GM18499 (cell line): ENCODE results near the gene TMEM125.

Experiments
- ATAC-seq: cut with Tn5 transposase; IDR thresholded peaks from one replicate; pipeline ENCODE4 v1.9.1; 2021; ENCODE audit warnings: moderate number of reproducible peaks; ENCODE audit not compliant: insufficient read depth, unreplicated experiment

TMEM125 gene

GRCh38 chr1:43288785-43289706 lies 19.3 kb downstream of the TMEM125 start:
- no peak for ATAC-seq

GRCh38 chr1:43292216-43292615 lies 22.4 kb downstream of the TMEM125 start:
- no peak for ATAC-seq

- ATAC-seq, result no peak
These were observed 22.9 kb downstream of the TMEM125 start for GRCh38 chr1:43292679-43293078.

- no peak for ATAC-seq
These were observed 23.4 kb downstream of the TMEM125 start for GRCh38 chr1:43293176-43293575.

- ATAC-seq, result no peak
These were observed 24.3 kb downstream of the TMEM125 start for GRCh38 chr1:43293896-43294760.

- no peak for ATAC-seq
These were observed 25.0 kb downstream of the TMEM125 start for GRCh38 chr1:43294761-43295160.

GRCh38 chr1:43296207-43296606 lies 26.4 kb downstream of the TMEM125 start:
- no peak for ATAC-seq

- no peak for ATAC-seq
These were observed 28.3 kb downstream of the TMEM125 start for GRCh38 chr1:43298055-43298454.

GRCh38 chr1:43299101-43299500 lies 29.3 kb downstream of the TMEM125 start:
- no peak for ATAC-seq

GRCh38 chr1:43300378-43301094 lies 30.8 kb downstream of the TMEM125 start, which contains the start of gene TIE1:
Gene TIE1 (plus strand): TSS chr1:43300982. CDS start chr1:43301072, 90 bp downstream.
- no peak for ATAC-seq

GRCh38 chr1:43302201-43302600 lies 32.4 kb downstream of the TMEM125 start:
- no peak for ATAC-seq

GRCh38 chr1:43302721-43303470 lies 33.1 kb downstream of the TMEM125 start:
- no peak for ATAC-seq

- ATAC-seq, result no peak
These were observed 33.9 kb downstream of the TMEM125 start for GRCh38 chr1:43303471-43304313.

GRCh38 chr1:43304314-43304681 lies 34.5 kb downstream of the TMEM125 start:
- ATAC-seq, result no peak

GRCh38 chr1:43304771-43305300 lies 35.1 kb downstream of the TMEM125 start:
- ATAC-seq, result no peak

GRCh38 chr1:43305461-43305860 lies 35.7 kb downstream of the TMEM125 start:
- ATAC-seq, result no peak

- ATAC-seq, result no peak
These were observed 36.3 kb downstream of the TMEM125 start for GRCh38 chr1:43305926-43306687.
